ENCODE data around the gene NXPE2.

DNA sequence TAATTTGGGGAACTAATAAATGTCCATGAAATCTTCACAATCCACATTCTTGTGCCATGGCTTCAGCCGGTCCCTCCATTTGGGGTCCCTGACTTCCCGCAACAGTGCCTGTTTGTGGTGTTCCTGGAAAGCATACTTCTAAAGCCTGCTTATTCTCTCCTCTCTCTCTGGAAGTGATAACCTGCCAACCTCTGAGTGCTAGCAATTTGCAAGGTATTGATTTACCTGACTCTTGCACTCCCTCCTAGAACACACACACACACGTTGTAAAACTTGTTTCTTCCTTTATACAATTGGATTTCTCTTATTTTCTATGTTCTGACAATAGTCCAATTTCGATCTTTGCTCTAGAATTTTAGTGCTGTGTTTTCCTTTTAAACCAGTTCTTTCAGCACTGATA is 58.5 kb downstream of the NXPE2 start:
- TF ChIP-seq, protein P1, sequence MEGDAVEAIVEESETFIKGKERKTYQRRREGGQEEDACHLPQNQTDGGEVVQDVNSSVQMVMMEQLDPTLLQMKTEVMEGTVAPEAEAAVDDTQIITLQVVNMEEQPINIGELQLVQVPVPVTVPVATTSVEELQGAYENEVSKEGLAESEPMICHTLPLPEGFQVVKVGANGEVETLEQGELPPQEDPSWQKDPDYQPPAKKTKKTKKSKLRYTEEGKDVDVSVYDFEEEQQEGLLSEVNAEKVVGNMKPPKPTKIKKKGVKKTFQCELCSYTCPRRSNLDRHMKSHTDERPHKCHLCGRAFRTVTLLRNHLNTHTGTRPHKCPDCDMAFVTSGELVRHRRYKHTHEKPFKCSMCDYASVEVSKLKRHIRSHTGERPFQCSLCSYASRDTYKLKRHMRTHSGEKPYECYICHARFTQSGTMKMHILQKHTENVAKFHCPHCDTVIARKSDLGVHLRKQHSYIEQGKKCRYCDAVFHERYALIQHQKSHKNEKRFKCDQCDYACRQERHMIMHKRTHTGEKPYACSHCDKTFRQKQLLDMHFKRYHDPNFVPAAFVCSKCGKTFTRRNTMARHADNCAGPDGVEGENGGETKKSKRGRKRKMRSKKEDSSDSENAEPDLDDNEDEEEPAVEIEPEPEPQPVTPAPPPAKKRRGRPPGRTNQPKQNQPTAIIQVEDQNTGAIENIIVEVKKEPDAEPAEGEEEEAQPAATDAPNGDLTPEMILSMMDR (IDR thresholded peaks at IDR 0.05; ENCODE audit: insufficient read depth, low read length, poor library complexity, severe bottlenecking): no peak
- TF ChIP-seq EZH2phosphoT487 (conservative IDR thresholded peaks at IDR 0.05; ENCODE audit: low read length): no peak
